ENCODE data around the gene CNTNAP1.
"Not testable (repeated sequence)": the region's sequence is repeated elsewhere in the genome, so short reads cannot be mapped to it uniquely, and the experiment has no call there.

Gene CNTNAP1

DNA sequence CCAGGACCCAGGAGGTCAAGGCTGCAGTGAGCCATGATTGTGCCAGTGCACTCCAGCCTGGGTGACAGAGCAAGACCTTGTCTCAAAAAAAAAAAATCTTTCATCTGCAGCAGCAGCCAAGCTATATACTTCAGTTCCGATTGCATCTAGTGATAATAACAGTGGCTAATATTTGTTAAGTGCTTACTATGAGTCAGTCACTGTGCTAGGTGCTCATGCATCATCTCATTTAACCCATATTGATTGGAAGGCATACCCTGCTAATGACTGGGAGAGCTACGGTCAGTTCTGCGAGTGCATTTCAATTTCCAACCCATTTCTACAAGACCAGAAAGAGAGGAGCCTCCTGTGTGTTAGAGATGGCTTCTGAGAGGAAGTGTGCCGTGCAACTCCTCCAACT lies 30.9 kb upstream of the CNTNAP1 start:
- no peak for TF ChIP-seq CTCF (IDR thresholded peaks at IDR 0.05; ENCODE audit: low read depth, low read length, missing control alignments)
- no peak overlapping the region for H3K4me3 ChIP-seq (ENCODE audit: low read depth, low read length)
- DNase-seq (ENCODE audit: low read depth), result no peak

DNA sequence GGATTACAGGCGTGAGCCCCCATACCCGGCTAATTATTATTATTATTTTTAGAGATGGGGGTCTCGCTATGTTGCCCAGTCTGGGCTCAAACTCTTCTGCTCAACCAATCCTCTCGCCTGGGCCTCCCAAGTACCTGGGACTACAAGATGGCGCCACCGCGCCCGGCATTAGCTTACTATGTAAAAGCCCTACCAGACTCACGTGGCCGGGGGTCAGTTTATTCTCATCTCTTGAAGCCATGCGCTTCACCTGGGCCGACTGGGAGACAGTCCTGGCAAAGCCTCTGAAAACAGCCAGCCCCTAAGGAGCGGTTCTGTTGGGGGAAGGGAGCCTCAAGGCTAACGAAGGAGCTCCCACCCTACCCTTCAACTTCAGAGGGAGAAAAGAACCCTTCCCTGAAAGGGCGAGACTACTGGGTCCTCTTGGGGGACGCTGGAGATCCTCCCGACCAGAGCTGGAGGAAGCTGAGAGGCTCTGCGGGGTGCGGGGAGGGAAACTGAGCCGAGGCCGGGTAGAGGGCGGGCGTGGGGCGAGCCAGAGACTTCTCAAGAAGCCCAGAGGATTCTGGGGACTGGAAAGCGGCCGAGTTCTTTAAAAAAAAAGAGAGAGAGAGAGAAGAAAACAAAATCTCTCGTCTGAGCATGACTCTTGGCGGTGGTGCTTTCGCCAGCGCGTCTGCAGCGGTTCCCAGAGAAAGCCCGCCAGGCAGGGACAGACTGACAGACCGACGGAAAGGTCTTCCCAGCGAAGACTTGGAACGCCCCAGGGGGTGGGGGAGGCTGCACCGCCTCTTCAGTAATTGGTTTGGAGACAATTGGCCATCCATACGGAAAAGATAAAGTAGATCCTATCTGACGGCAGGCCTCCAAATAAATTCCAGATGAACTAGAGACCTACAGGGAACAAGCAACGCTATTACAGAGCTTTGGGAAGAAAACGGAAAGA lies 28.9 kb upstream of the CNTNAP1 start:
- no peak overlapping the region for H3K4me3 ChIP-seq (ENCODE audit: low read depth, low read length)
- no peak for TF ChIP-seq CTCF (IDR thresholded peaks at IDR 0.05; ENCODE audit: low read depth, low read length, missing control alignments)
- no peak for DNase-seq (ENCODE audit: low read depth)

GRCh38 chr17:42655528-42655927 lies 26.8 kb upstream of the CNTNAP1 start:
- H3K4me3 ChIP-seq (ENCODE audit: low read depth, low read length), result no peak overlapping the region
- no peak for TF ChIP-seq CTCF (IDR thresholded peaks at IDR 0.05; ENCODE audit: low read depth, low read length, missing control alignments)
- DNase-seq (ENCODE audit: low read depth), result no peak

- TF ChIP-seq CTCF (IDR thresholded peaks at IDR 0.05; ENCODE audit: low read depth, low read length, missing control alignments), result no peak
- no peak for DNase-seq (ENCODE audit: low read depth)
- no peak overlapping the region for H3K4me3 ChIP-seq (ENCODE audit: low read depth, low read length)
Observed at GRCh38 chr17:42657824-42658588, 24.3 kb upstream of the CNTNAP1 start.

GRCh38 chr17:42659079-42659931 lies 23.0 kb upstream of the CNTNAP1 start, which contains the start of gene TUBG2:
TUBG2 (plus strand) TSS chr17:42659284; CDS start chr17:42659504, 220 bp downstream.
- TF ChIP-seq CTCF (IDR thresholded peaks at IDR 0.05; ENCODE audit: low read depth, low read length, missing control alignments), result no peak
- H3K4me3 ChIP-seq (ENCODE audit: low read depth, low read length), result peak within 1 kb of the TSS; percentile 58
- no peak for DNase-seq (ENCODE audit: low read depth)

DNA sequence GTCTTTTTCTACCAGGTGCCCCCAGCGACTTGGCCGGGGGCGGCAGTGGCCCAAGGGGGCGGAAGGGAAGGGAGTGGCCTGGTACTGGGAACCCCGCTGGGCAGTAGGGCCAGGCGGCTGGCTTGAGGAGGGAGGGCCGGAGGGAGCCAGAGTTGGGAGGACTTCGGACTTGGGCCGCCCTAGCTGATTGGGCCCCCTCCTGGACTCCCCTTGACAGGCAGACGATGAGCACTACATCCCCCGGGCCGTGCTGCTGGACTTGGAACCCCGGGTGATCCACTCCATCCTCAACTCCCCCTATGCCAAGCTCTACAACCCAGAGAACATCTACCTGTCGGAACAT lies 22.4 kb upstream of the CNTNAP1 start:
- peak overlapping the region; percentile 58 for H3K4me3 ChIP-seq (ENCODE audit: low read depth, low read length)
- DNase-seq (ENCODE audit: low read depth), result not testable (repeated sequence)

Data from GM12864 (cell line).